Activated CD4-positive, alpha-beta T cell treated with anti-CD3 and anti-CD28 coated beads for 36 hours (primary cell): ENCODE data around the gene PIWIL4. TPM values are rescaled to one million over a fixed set of nuclear protein-coding genes. Genes with fewer than 3 reads are reported as not detected.

ENCODE experiments used
- ATAC-seq: fragments of 200-7000 bp; cut with Tn5 transposase; one replicate; pipeline ENCODE4 v1.10.0; 2021; ENCODE audit warnings: mild to moderate bottlenecking, moderate library complexity
- CTCF ChIA-PET: fragments of 350-600 bp; sonication (Branson Sonifier 250); formaldehyde crosslinking; loops from one replicate; lab custom pipeline; 2021; ENCODE audit warnings: antibody characterized with exemption; lab: Charles Lee
- POLR2A ChIA-PET: fragments of 350-600 bp; sonication (Branson Sonifier 250); formaldehyde crosslinking; loops from one replicate; lab custom pipeline; 2021; ENCODE audit warnings: antibody characterized with exemption, inconsistent platforms; lab: Charles Lee
- DNase-seq: peaks from one replicate; pipeline ENCODE4 v3.0.0-alpha.2; 2020
- H3K27ac Mint-ChIP-seq: one replicate; pipeline ENCODE4 v1.8.0; 2021; ENCODE audit warnings: mixed read lengths
- H3K27me3 Mint-ChIP-seq: one replicate; pipeline ENCODE4 v1.8.0; 2021; ENCODE audit warnings: mixed read lengths
- H3K36me3 Mint-ChIP-seq: one replicate; pipeline ENCODE4 v1.8.0; 2021; ENCODE audit warnings: low read depth, mixed read lengths
- H3K4me1 Mint-ChIP-seq: one replicate; pipeline ENCODE4 v1.8.0; 2021; ENCODE audit warnings: mixed read lengths
- H3K4me3 Mint-ChIP-seq: one replicate; pipeline ENCODE4 v1.8.0; 2021; ENCODE audit warnings: mild to moderate bottlenecking, moderate library complexity, mixed read lengths
- H3K9me3 Mint-ChIP-seq: one replicate; pipeline ENCODE4 v1.8.0; 2021; ENCODE audit warnings: low read depth, mixed read lengths
- intact Hi-C, 2 experiments: fragments of 100-400 bp; cut with DNase I in 1 of 2; cut with micrococcal nuclease in 1 of 2; formaldehyde crosslinking; loops; one replicate each; pipeline versions ENCODE4 v1.14.2 to v1.15.1; 2022 to 2024; cut with DNase I, micrococcal nuclease
- total RNA-seq, 2 experiments: library from RNA; stranded (reverse); gene quantifications; one replicate each; pipeline ENCODE4 v1.2.3, GENCODE V29; 2021

Gene PIWIL4
- total RNA-seq, 2 experiments from 2014 or later = 0.37 to 0.48 TPM

DNA sequence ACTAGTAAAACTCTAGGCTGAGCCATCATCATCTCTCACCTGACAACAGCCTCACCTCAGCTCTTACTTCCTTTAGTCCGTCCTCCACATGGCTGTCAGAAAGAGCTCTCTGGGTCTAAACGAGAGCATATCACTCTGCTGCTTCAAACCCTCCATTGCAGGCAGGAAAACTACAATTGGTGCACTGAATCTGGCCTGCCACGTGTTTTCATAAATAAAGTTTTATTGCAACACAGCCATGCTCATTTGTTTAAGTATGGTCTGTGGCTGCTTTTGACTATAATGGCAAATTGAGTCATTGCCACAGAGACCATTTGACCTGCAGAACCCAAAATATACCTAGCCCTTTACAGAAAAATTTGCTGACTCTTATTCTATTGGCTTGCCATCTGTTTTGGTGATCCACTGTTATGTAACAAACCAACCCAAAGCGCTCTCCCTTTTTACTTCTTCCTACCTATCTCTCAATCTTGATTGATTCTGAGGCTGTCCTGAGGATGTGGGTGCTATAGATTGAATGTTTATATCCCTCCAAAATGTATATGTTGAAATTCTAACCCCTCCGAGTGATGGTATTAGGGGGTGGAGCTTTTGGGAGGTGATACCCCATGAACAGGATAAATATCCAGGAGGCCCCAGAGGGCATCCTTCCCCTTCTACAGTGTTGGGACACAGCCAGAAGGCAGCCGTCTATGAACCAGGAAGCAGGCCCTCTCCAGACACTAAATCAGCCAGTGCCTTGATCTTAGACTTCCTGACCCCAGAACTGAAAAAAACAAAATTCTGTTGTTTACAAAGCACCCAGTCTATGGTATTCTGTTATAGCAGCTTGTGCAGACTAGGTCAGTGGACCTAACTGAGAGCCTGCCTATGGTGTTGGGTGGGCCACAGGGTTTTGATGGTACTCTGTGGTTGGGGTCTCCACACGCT is 99.9 kb downstream of the PIWIL4 start:
- H3K36me3 Mint-ChIP-seq = no peaks in the 10 kb centered on the region
- no peaks in the 10 kb centered on the region for H3K9me3 Mint-ChIP-seq
- no peak for ATAC-seq
- ChIA-PET CTCF (no interaction called here), POLR2A (no interaction called here)
- DNase-seq = no peak
- H3K27me3 Mint-ChIP-seq = no peaks in the 10 kb centered on the region
- no peaks in the 10 kb centered on the region for H3K4me1 Mint-ChIP-seq
- no peak overlapping the region for H3K4me3 Mint-ChIP-seq
- no peak overlapping the region for H3K27ac Mint-ChIP-seq
- intact Hi-C loops = no loop called here

DNA sequence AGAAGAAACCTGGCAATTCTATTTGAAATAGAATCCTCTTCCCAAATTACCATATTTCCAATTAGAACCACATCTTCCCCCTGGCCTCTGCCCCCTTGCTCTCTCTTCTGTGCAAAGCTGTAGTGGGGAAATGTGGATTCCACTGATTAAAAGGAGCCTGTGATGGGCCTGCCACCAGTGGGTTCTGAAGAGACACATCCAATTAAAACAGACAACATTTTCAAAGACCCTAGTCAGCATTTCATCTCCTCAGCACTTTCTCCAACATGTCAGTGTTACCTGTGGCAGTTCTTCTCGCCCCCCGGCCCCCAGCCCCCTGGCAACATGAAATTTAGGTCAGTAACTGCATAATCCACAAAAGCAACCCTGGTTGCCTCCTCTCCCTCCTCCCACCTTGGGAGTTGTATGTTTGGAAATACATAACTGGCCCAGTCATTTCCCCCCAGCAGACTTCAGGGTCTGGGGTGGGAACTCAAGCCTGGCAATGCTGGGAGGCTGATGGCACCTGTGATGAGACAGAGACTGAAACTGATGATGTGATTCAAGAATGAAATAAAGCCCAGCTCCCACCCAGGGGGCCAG is 101.1 kb downstream of the PIWIL4 start:
- H3K27ac Mint-ChIP-seq = no peak overlapping the region
- no peaks in the 10 kb centered on the region for H3K27me3 Mint-ChIP-seq
- intact Hi-C loops = no loop called here
- ATAC-seq = no peak
- H3K9me3 Mint-ChIP-seq = no peaks in the 10 kb centered on the region
- H3K4me3 Mint-ChIP-seq = no peak overlapping the region
- H3K36me3 Mint-ChIP-seq = no peaks in the 10 kb centered on the region
- DNase-seq = no peak
- no peaks in the 10 kb centered on the region for H3K4me1 Mint-ChIP-seq
- POLR2A ChIA-PET = no interaction called here
- CTCF ChIA-PET = no interaction called here

DNA sequence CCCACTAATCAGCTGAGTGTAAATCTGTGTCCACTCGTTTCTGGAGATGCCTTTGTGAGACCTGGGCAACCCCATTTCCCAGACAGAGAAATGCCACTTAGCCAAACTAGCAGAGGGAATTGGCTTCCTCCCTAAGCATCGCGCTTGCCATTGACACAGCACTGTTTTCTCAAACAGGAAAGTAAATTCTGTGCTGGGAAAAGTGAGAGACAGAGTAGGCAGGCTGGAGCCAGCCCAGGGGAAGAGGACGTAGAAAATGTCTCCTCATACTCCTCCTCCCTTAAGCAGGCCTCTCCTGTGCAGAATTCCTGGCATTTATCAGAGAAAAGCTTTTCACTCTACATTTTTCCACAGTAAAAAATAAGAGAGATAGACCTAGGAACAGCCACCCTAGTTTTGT is 101.9 kb downstream of the PIWIL4 start:
- no peaks in the 10 kb centered on the region for H3K4me1 Mint-ChIP-seq
- intact Hi-C loops = no loop called here
- no peaks in the 10 kb centered on the region for H3K36me3 Mint-ChIP-seq
- CTCF ChIA-PET = no interaction called here
- H3K9me3 Mint-ChIP-seq = no peaks in the 10 kb centered on the region
- no peak overlapping the region for H3K4me3 Mint-ChIP-seq
- POLR2A ChIA-PET = no interaction called here
- no peak overlapping the region for H3K27ac Mint-ChIP-seq
- H3K27me3 Mint-ChIP-seq = no peaks in the 10 kb centered on the region
- DNase-seq (no peak), ATAC-seq (no peak)

Other genes starting within 250 kb of the PIWIL4 start
- under 1 TPM; 0.07 to 0.12 TPM for gene GPR83, start 165.9 kb upstream of the PIWIL4 start, total RNA-seq
- 10 to 100 TPM; 36.8 to 51.3 TPM for gene MRE11, start 73.5 kb upstream of the PIWIL4 start, total RNA-seq
- gene ANKRD49, start 73.4 kb upstream of the PIWIL4 start, total RNA-seq = 10 to 100 TPM; 20.8 to 22.4 TPM
- not detected for gene C11orf97, start 54.9 kb upstream of the PIWIL4 start, total RNA-seq
- 1 to 10 TPM; 4.4 to 4.9 TPM for gene FUT4, start 23.4 kb upstream of the PIWIL4 start, total RNA-seq
- gene AMOTL1, start 201.0 kb downstream of the PIWIL4 start, total RNA-seq = 1 to 10 TPM; 1.8 to 2.3 TPM